Heart left ventricle (tissue), 13 donors: ENCODE data around the gene PTPRK.

Experiments used
- CTCF ChIP-seq, 12 donors: fragments of 200-600 bp; sonication (generic) in 4 of 12; IDR thresholded peaks; one replicate each; pipeline versions ENCODE4 v1.5.0 to v1.8.0; 2018 to 2022; ENCODE audit warnings: antibody characterized with exemption in 12 of 12, mild to moderate bottlenecking in 5 of 12
- POLR2A ChIP-seq, 2 donors: fragments of 450-650 bp; IDR thresholded peaks; one replicate each; pipeline ENCODE4 v1.6.1; 2017; ENCODE audit warnings: antibody characterized with exemption in 2 of 2, mild to moderate bottlenecking in 2 of 2, moderate library complexity in 2 of 2
- donor health status: ischemic (EF 13 %, LVEDD 7.1; RV severe dilation, severe dysfunction).
- donor health status: DM: no; HTN: yes; CAD: no.
- donor health status: DM: no; HTN: no; CAD: no.
- donor health status: ischemic (EF 25% LVEDD 6.9; RV normal size, moderate dysfunction).
- donor health status: ischemic (EF 25% LVEDD 5.7; RV mildly dilated, moderate dysfunction).
- donor health status: ischemic (EF 35%, LVEDD 5.7; RV mildly dilated, moderate dysfunction).
- donor health status: nonischemic (EF 11% LVEDD 7.7; RV severe dilation, severe dysfunction).
- donor health status: DM: yes; HTN: yes; CAD: no.
- donor health status: PGD.
- donor health status: ischemic (EF 29% LVEDD 5.4; RV normal size, mild dysfunction).
- donor health status: nonischemic (EF 23%, LVEDD 6.1; RV moderate dilation, normal function).

DNA sequence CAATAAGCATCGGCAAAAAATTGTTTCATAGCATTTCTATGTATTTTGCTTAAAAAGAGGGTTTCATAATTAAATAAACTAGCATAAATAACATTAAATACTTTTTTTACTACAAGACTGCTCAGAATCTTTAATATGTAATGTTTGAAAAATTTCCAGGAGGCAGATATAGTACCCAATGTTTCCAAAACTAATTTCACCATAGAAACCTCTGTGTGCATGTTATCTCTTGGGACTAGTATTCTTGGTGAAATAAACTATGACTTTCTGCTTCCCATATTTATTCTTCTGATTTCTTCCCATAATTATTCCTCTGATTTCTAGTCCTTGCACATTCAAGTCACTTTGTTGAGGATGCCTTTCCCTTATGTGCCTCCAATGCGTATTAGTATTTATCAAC, 94.5 kb downstream of the PTPRK start:
- no peak for TF ChIP-seq CTCF (IDR thresholded peaks at IDR 0.05)
- no peak for TF ChIP-seq POLR2A (IDR thresholded peaks at IDR 0.05)
